ENCODE measurements around the gene BTRC.

DNA sequence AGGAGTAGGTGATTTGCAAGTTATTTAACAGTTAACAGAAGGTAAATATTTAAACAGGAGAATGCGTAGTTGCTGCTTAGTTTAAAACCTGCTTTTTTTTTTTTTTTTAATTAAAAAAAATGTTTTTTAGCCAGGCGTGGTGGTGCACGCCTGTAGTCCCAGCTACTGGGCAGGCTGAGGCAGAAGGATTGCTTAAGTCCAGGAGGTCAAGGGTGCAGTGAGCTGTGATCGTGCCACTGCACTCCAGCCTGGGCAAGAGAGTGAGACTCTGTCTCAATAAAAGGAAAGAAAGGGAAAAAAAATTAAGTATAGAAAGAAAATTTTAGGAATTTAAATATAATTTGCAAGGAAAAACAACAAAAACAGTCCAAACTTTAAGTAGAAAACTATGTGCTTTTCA is 71.6 kb downstream of the BTRC start:
- TF ChIP-seq, protein P1, sequence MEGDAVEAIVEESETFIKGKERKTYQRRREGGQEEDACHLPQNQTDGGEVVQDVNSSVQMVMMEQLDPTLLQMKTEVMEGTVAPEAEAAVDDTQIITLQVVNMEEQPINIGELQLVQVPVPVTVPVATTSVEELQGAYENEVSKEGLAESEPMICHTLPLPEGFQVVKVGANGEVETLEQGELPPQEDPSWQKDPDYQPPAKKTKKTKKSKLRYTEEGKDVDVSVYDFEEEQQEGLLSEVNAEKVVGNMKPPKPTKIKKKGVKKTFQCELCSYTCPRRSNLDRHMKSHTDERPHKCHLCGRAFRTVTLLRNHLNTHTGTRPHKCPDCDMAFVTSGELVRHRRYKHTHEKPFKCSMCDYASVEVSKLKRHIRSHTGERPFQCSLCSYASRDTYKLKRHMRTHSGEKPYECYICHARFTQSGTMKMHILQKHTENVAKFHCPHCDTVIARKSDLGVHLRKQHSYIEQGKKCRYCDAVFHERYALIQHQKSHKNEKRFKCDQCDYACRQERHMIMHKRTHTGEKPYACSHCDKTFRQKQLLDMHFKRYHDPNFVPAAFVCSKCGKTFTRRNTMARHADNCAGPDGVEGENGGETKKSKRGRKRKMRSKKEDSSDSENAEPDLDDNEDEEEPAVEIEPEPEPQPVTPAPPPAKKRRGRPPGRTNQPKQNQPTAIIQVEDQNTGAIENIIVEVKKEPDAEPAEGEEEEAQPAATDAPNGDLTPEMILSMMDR (IDR thresholded peaks at IDR 0.05), result no peak
- TF ChIP-seq POLR2A (IDR thresholded peaks at IDR 0.05) (no peak), POLR2AphosphoS5 (IDR thresholded peaks at IDR 0.05) (no peak)

Measured in prostate gland (tissue), 2 donors.